Stomach smooth muscle (tissue), 2 donors: ENCODE data around the gene SERPINA3.
"Not testable (repeated sequence)": the region's sequence is repeated elsewhere in the genome, so short reads cannot be mapped to it uniquely, and the experiment has no call there.

ENCODE experiments used
- H3K27ac ChIP-seq: one replicate; pipeline ENCODE4 v1.7.0; 2013; ENCODE audit warnings: mild to moderate bottlenecking, low read length, inconsistent platforms
- H3K27me3 ChIP-seq, 2 donors: one replicate each; pipeline ENCODE4 v1.7.0; 2013; ENCODE audit warnings: low read length in 2 of 2; ENCODE audit not compliant: insufficient read depth in 2 of 2, control insufficient read depth in 1 of 2
- H3K36me3 ChIP-seq, 2 donors: one replicate each; pipeline ENCODE4 v1.7.0; 2013; ENCODE audit warnings: low read length in 2 of 2; ENCODE audit not compliant: control insufficient read depth in 2 of 2, insufficient read depth in 2 of 2
- H3K4me1 ChIP-seq: one replicate; pipeline ENCODE4 v1.7.0; 2013; ENCODE audit warnings: low read length; ENCODE audit not compliant: control insufficient read depth, insufficient read depth
- H3K4me3 ChIP-seq, 2 donors: one replicate each; pipeline ENCODE4 v1.7.0; 2013; ENCODE audit warnings: low read length in 2 of 2
- H3K9ac ChIP-seq, 2 donors: one replicate each; pipeline ENCODE4 v1.7.0; 2013; ENCODE audit warnings: low read length in 2 of 2, mild to moderate bottlenecking in 1 of 2
- H3K9me3 ChIP-seq, 2 donors: one replicate each; pipeline ENCODE4 v1.7.0; 2013; ENCODE audit warnings: low read length in 2 of 2; ENCODE audit not compliant: control insufficient read depth in 2 of 2
- donor health status: healthy.
- donor health status: Pancreatic carcinoma.

The SERPINA3 gene

GRCh38 chr14:94632305-94632590 lies 20.1 kb downstream of the SERPINA3 start:
- H3K4me1 ChIP-seq, result no peaks in the 10 kb centered on the region

DNA sequence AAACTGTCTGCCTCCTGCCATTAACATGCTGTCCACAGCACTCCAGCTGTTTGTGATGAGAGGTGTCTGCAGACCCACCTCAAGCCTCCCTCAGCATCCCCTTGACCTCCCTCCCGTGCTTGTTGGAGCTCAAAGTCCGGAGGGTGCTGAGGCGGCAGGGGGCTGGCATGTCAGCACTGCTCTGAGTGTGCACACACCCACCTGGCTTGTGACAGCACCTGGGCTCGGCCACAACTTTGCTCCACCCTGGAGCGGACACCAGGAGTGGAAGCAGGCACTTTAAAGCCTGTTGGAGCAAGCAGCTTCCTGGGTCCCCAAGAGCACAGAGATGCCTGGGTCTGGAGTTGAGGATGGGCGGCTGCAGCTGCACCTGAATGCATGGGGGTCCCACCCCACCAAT lies 20.9 kb downstream of the SERPINA3 start:
- no peak overlapping the region for H3K27ac ChIP-seq
- H3K4me3 ChIP-seq, result no peak overlapping the region
- H3K9me3 ChIP-seq, result no peaks in the 10 kb centered on the region
- peaks cover 0 to 3% of the 10 kb centered on the region in 2 donors for H3K27me3 ChIP-seq
- H3K4me1 ChIP-seq, result no peaks in the 10 kb centered on the region
- H3K36me3 ChIP-seq, result no peaks in the 10 kb centered on the region
- H3K9ac ChIP-seq, result no peak overlapping the region

More at GRCh38 chr14:94632305-94632590, 20.1 kb downstream of the SERPINA3 start:
- Histone ChIP-seq H3K27me3 (peaks cover 0 to 5% of the 10 kb centered on the region in 2 donors), H3K4me3 (no peak overlapping the region), H3K9ac (no peak overlapping the region), H3K36me3 (no peaks in the 10 kb centered on the region), H3K9me3 (no peaks in the 10 kb centered on the region), H3K27ac (no peak overlapping the region)

- Histone ChIP-seq H3K4me1 (no peaks in the 10 kb centered on the region), H3K27ac (no peak overlapping the region), H3K9ac (no peak overlapping the region), H3K9me3 (no peaks in the 10 kb centered on the region), H3K36me3 (no peaks in the 10 kb centered on the region), H3K4me3 (no peak overlapping the region), H3K27me3 (peaks cover 0 to 3% of the 10 kb centered on the region in 2 donors)
Measured at GRCh38 chr14:94635154-94635553, 23.0 kb downstream of the SERPINA3 start.

DNA sequence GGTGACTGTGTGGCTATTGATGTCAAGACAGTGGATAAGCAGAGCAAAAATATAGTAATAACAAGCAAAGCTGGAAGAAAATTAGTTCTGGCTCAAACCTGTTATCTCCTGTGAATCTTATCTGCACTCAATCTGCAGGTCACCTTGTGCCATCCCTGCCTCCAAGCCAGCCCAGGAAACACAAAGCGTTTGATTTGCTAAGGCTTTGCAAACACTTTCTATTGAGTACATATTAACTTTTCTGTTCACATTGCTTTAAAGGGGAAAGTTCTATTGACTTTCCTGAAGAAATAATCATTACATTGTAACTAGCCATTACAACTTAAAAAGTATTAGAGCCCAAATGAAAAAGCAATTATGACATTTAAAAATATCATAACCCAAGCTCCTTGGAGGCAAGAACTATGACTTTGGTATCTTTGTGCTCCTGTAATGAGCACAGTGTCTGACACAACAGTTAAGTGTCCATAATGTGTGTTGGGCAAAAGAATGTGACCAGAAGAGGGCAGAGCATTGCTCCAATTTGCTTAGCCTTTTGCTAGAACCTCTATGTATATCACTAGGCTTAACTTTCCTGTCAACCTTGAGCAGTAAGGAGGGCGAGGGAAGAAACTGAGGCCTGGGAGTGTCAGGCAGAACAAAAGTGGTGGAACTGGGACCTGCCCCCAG lies 24.7 kb downstream of the SERPINA3 start:
- H3K4me1 ChIP-seq, result no peaks in the 10 kb centered on the region
- H3K27ac ChIP-seq, result no peak overlapping the region
- H3K9ac ChIP-seq, result no peak overlapping the region
- H3K36me3 ChIP-seq, result no peaks in the 10 kb centered on the region
- H3K9me3 ChIP-seq, result no peaks in the 10 kb centered on the region
- peaks cover 0 to 1% of the 10 kb centered on the region in 2 donors for H3K27me3 ChIP-seq
- H3K4me3 ChIP-seq, result no peak overlapping the region

GRCh38 chr14:94637814-94638213 lies 25.6 kb downstream of the SERPINA3 start:
- H3K27me3 ChIP-seq, H3K4me3 ChIP-seq, H3K9ac ChIP-seq, H3K9me3 ChIP-seq, H3K27ac ChIP-seq, H3K36me3 ChIP-seq, H3K4me1 ChIP-seq: not testable (repeated sequence)

GRCh38 chr14:94638339-94638738 lies 26.1 kb downstream of the SERPINA3 start:
- H3K4me1 ChIP-seq, result no peaks in the 10 kb centered on the region
- H3K27ac ChIP-seq, result no peak overlapping the region
- H3K36me3 ChIP-seq, result no peaks in the 10 kb centered on the region
- no peaks in the 10 kb centered on the region for H3K27me3 ChIP-seq
- no peaks in the 10 kb centered on the region for H3K9me3 ChIP-seq
- H3K9ac ChIP-seq, result no peak overlapping the region
- no peak overlapping the region for H3K4me3 ChIP-seq

- Histone ChIP-seq H3K4me1 (no peaks in the 10 kb centered on the region), H3K36me3 (no peaks in the 10 kb centered on the region), H3K9me3 (no peaks in the 10 kb centered on the region), H3K9ac (no peak overlapping the region), H3K27me3 (no peaks in the 10 kb centered on the region), H3K4me3 (no peak overlapping the region), H3K27ac (no peak overlapping the region)
Measured at GRCh38 chr14:94638961-94639817, 27.0 kb downstream of the SERPINA3 start.

DNA sequence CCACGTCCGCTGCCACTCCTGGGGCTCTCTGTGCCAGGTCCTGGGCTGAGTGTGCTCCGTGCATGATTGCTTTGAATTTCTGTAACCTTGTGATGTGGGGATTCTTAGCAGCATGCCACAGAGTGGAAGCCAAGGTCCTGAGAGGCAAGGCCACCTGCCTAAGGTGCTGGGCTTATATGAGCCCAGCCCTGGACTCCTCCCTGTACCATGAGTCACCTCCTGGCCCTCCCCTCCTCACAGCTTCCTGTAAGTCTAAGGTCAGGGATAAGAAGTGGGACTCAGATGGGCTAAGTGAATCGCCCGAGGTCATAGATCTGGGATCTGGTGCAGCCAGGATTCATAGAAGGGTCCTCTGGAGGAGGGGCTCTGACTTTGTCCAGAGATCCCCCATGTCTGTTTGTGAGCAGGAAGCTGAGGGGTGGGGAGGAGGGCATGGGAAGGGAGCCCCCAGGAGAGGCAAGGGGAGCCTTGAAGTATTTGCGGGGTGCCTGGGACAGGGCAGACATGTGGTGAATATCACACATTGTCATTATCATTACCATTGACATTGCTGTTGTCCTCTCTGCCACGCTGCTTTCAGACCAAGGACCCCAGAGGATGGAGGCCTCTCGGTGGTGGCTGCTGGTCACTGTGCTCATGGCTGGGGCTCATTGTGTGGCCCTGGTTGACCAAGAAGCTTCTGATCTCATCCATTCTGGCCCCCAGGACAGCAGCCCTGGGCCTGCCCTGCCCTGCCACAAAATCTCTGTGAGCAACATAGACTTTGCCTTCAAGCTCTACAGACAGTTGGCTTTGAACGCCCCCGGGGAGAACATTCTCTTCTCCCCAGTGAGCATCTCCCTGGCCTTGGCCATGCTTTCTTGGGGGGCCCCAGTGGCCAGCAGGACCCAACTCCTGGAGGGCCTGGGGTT lies 28.8 kb downstream of the SERPINA3 start:
- Histone ChIP-seq H3K4me3 (no peak overlapping the region), H3K27me3 (no peaks in the 10 kb centered on the region), H3K9me3 (no peaks in the 10 kb centered on the region), H3K36me3 (no peaks in the 10 kb centered on the region), H3K27ac (no peak overlapping the region), H3K4me1 (no peaks in the 10 kb centered on the region), H3K9ac (no peak overlapping the region)

- no peaks in the 10 kb centered on the region for H3K27me3 ChIP-seq
- no peak overlapping the region for H3K27ac ChIP-seq
- no peaks in the 10 kb centered on the region for H3K9me3 ChIP-seq
- no peaks in the 10 kb centered on the region for H3K4me1 ChIP-seq
- H3K9ac ChIP-seq, result no peak overlapping the region
- no peaks in the 10 kb centered on the region for H3K36me3 ChIP-seq
- H3K4me3 ChIP-seq, result no peak overlapping the region
Measured at GRCh38 chr14:94641632-94641955, 29.4 kb downstream of the SERPINA3 start.

DNA sequence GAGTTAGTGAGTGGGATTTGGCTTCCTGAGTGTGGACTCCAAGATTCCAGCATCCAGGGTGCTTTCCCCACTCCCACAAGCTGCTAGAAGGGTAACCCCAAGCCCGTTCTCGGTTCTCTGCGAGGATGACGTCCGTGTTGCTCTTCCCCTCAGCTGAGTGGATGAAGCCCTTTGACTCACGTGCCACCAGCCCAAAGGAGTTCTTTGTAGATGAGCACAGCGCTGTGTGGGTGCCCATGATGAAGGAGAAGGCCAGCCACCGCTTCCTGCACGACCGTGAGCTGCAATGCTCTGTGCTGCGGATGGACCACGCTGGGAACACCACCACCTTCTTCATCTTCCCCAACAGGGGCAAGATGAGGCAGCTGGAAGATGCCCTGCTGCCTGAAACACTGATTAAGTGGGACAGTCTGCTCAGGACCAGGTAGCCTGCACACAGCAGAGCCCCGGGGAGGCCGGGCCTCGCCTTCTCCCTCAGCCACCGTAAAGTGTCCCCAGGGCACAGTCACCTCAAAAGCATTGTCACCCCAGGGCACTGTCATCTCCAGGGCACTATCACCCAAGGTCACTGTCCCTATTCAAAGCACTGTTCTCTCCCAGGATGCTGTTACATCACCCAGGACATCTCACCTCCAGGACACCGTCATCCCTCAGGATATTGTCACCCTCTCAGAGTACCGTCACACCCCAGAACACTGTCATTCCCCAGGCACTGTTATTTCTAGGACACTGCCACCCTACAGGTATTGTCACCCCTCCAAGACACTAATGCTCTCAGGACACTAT lies 31.3 kb downstream of the SERPINA3 start:
- Histone ChIP-seq H3K4me3 (no peak overlapping the region), H3K4me1 (no peaks in the 10 kb centered on the region), H3K27ac (no peak overlapping the region), H3K36me3 (no peaks in the 10 kb centered on the region), H3K9ac (no peak overlapping the region), H3K27me3 (no peaks in the 10 kb centered on the region), H3K9me3 (peaks cover 0 to 5% of the 10 kb centered on the region in 2 donors)
